ENCODE data around the gene KCP. TPM values are rescaled to one million over a fixed set of nuclear protein-coding genes. Genes with fewer than 3 reads are reported as not detected.

The KCP gene
- total and polyA plus RNA-seq, 2 of the 13 experiments (the other 11 are each of a cell fraction or from before 2014, with no cell fraction given): 0.37 to 1.0 TPM

DNA sequence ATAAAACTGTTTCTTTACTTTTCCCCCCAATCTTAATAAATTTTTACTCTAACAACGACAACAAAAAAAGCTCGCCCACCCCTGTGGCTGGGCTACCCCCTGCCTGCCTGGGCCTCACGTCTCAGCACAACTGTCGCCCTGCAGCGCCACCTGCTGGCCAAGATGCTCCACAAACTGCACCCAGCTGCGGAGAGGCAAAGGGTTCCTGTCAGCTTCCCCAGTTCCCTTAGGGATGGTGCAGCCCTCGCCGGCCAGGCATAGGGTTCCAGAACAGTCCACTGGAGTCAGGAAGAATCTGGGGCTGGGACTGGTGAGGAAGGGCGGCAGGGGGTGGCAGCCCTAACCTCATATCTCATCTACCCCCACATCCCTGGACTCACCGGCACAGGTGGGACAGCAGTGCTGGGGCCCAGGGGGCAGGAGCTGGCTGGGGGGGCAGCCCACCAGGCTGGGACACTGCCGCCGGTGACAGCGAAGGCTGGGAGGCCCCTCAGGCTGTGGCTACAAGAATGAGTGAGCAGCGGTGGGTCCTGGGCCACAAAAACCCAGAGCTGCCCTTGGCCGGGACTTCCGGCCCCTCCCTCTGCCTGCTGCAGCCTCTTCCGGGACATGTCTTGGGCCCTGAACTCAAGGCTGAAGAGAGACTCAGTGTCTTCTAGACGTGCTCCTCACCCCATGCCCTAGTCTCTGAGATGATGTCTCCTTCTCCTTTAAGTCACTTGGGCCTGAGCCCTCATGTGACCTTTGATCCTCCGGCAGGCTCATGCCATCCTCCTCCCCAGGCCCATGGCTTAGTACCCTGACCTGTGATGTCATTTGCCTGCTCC is 26.7 kb downstream of the KCP start (continued):
- TF ChIP-seq ZBTB20 (CRISPR knock-in tag; IDR thresholded peaks at IDR 0.05; ENCODE audit: borderline replicate concordance, low read depth) (no peak), SYNCRIP (IDR thresholded peaks at IDR 0.05; ENCODE audit: insufficient read depth, low read depth, low read length) (no peak), ZNF569 (CRISPR knock-in tag; IDR thresholded peaks at IDR 0.05; ENCODE audit: borderline replicate concordance) (no peak), FLYWCH1 (CRISPR knock-in tag; IDR thresholded peaks at IDR 0.05) (no peak), BCL6 (CRISPR knock-in tag; IDR thresholded peaks at IDR 0.05) (no peak), ZNF720 (CRISPR knock-in tag; IDR thresholded peaks at IDR 0.05) (no peak), SCMH1 (CRISPR knock-in tag; IDR thresholded peaks at IDR 0.05; ENCODE audit: borderline replicate concordance) (no peak), ZNF512 (CRISPR knock-in tag; IDR thresholded peaks at IDR 0.05) (no peak), AGO1 (IDR thresholded peaks at IDR 0.05; ENCODE audit: low read depth, low read length, poor library complexity, severe bottlenecking) (no peak), NFKBIZ (CRISPR knock-in tag; IDR thresholded peaks at IDR 0.05) (no peak; the same call in 1 of the 2 replicates), DZIP1 (CRISPR knock-in tag; IDR thresholded peaks at IDR 0.05) (no peak), SNAPC5 (CRISPR knock-in tag; IDR thresholded peaks at IDR 0.05; ENCODE audit: borderline replicate concordance) (no peak), TCF7L2 (IDR thresholded peaks at IDR 0.05; ENCODE audit: low read depth, low read length) (no peak), ZNF446 (CRISPR knock-in tag; IDR thresholded peaks at IDR 0.05) (no peak), MATR3 (CRISPR knock-in tag; IDR thresholded peaks at IDR 0.05) (no peak), SALL1 (CRISPR knock-in tag; IDR thresholded peaks at IDR 0.05) (peak; percentile 61; the same call in 1 of the 2 replicates), NKX3-1 (CRISPR knock-in tag; IDR thresholded peaks at IDR 0.05) (no peak; the same call in 1 of the 2 replicates), MAX (IDR thresholded peaks at IDR 0.05) (0 out of 2 replicates have a peak, but pooled peaks have one; percentile 49), CHCHD3 (CRISPR knock-in tag; IDR thresholded peaks at IDR 0.05) (no peak), SIN3B (IDR thresholded peaks at IDR 0.05; ENCODE audit: low read length) (no peak), ZNF749 (CRISPR knock-in tag; IDR thresholded peaks at IDR 0.05; ENCODE audit: borderline replicate concordance) (no peak), ZNF224 (CRISPR knock-in tag; IDR thresholded peaks at IDR 0.05) (no peak)
- TF ChIP-seq, protein P1, sequence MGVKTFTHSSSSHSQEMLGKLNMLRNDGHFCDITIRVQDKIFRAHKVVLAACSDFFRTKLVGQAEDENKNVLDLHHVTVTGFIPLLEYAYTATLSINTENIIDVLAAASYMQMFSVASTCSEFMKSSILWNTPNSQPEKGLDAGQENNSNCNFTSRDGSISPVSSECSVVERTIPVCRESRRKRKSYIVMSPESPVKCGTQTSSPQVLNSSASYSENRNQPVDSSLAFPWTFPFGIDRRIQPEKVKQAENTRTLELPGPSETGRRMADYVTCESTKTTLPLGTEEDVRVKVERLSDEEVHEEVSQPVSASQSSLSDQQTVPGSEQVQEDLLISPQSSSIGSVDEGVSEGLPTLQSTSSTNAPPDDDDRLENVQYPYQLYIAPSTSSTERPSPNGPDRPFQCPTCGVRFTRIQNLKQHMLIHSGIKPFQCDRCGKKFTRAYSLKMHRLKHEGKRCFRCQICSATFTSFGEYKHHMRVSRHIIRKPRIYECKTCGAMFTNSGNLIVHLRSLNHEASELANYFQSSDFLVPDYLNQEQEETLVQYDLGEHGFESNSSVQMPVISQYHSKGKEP (CRISPR knock-in tag; IDR thresholded peaks at IDR 0.05): no peak
- TF ChIP-seq, protein P2, sequence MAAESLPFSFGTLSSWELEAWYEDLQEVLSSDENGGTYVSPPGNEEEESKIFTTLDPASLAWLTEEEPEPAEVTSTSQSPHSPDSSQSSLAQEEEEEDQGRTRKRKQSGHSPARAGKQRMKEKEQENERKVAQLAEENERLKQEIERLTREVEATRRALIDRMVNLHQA (CRISPR knock-in tag; IDR thresholded peaks at IDR 0.05): no peak
